ENCODE measurements around the gene CDK2.

DNA sequence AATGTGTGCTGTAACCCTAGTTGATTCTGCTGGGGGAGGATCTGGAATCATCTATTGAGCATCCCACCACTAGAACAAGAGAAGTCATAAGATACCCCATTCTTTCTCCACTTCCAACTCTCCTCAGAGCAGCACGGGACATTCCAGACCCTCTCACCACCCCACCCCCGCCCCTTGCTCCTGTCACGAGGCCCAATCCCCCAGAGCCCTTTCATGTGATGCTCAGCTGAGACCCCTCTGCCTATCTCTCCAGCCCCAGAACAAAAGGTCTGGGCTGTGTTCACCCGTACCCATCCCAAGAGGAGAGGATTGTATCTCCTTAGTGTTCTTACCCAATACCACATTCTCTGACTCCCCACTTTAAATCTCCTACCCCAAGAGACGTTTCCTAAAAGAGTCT lies 1.4 kb upstream of the CDK2 start:
- TF ChIP-seq FOXM1 (IDR thresholded peaks at IDR 0.05; ENCODE audit: borderline replicate concordance) (no peak), SUZ12 (IDR thresholded peaks at IDR 0.05) (no peak), NFRKB (IDR thresholded peaks at IDR 0.05) (no peak), BHLHE40 (IDR thresholded peaks at IDR 0.05; ENCODE audit: borderline replicate concordance) (no peak), ELF4 (IDR thresholded peaks at IDR 0.05) (no peak), FOXK2 (IDR thresholded peaks at IDR 0.05) (no peak), TARDBP (IDR thresholded peaks at IDR 0.05) (no peak), ARNT (IDR thresholded peaks at IDR 0.05) (no peak), L3MBTL2 (conservative IDR thresholded peaks at IDR 0.05) (no peak), FOXA1 (IDR thresholded peaks at IDR 0.05) (no peak), SP1 (IDR thresholded peaks at IDR 0.05) (no peak), HDGF (IDR thresholded peaks at IDR 0.05; ENCODE audit: borderline replicate concordance) (no peak), PKNOX1 (IDR thresholded peaks at IDR 0.05) (no peak), ZNF384 (IDR thresholded peaks at IDR 0.05) (no peak)
